ENCODE data around the gene CWF19L1.

DNA sequence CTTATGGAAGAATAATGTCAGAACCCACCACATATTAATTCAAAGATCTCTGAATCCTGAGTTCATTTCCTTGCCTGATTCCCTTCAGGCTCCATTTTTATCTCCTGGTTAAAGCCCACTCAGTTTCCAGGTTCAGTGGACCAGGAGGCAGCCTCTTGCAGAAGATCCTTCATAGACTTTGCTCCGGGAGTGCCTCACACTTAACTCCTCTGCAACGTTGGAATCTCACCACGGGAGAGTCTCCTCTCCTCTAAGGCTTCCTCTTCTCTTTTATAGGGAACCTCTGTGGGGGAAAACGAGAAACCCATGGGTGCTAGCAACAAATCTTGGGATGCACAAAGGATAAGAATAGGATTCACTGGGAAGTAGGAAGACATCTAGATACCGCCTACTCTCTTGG is 20.8 kb upstream of the CWF19L1 start:
- TF ChIP-seq EZH2phosphoT487 (IDR thresholded peaks at IDR 0.05; ENCODE audit: unreplicated experiment), result no peak
- TF ChIP-seq, protein P1, sequence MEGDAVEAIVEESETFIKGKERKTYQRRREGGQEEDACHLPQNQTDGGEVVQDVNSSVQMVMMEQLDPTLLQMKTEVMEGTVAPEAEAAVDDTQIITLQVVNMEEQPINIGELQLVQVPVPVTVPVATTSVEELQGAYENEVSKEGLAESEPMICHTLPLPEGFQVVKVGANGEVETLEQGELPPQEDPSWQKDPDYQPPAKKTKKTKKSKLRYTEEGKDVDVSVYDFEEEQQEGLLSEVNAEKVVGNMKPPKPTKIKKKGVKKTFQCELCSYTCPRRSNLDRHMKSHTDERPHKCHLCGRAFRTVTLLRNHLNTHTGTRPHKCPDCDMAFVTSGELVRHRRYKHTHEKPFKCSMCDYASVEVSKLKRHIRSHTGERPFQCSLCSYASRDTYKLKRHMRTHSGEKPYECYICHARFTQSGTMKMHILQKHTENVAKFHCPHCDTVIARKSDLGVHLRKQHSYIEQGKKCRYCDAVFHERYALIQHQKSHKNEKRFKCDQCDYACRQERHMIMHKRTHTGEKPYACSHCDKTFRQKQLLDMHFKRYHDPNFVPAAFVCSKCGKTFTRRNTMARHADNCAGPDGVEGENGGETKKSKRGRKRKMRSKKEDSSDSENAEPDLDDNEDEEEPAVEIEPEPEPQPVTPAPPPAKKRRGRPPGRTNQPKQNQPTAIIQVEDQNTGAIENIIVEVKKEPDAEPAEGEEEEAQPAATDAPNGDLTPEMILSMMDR (conservative IDR thresholded peaks at IDR 0.05; ENCODE audit: low read depth in 2 of 2), result no peak
- no peak for TF ChIP-seq CREB1 (CRISPR knock-in tag; IDR thresholded peaks at IDR 0.05; ENCODE audit: low read depth)
- TF ChIP-seq POLR2AphosphoS5 (IDR thresholded peaks at IDR 0.05; ENCODE audit: low read depth), result no peak
- TF ChIP-seq, protein P2, sequence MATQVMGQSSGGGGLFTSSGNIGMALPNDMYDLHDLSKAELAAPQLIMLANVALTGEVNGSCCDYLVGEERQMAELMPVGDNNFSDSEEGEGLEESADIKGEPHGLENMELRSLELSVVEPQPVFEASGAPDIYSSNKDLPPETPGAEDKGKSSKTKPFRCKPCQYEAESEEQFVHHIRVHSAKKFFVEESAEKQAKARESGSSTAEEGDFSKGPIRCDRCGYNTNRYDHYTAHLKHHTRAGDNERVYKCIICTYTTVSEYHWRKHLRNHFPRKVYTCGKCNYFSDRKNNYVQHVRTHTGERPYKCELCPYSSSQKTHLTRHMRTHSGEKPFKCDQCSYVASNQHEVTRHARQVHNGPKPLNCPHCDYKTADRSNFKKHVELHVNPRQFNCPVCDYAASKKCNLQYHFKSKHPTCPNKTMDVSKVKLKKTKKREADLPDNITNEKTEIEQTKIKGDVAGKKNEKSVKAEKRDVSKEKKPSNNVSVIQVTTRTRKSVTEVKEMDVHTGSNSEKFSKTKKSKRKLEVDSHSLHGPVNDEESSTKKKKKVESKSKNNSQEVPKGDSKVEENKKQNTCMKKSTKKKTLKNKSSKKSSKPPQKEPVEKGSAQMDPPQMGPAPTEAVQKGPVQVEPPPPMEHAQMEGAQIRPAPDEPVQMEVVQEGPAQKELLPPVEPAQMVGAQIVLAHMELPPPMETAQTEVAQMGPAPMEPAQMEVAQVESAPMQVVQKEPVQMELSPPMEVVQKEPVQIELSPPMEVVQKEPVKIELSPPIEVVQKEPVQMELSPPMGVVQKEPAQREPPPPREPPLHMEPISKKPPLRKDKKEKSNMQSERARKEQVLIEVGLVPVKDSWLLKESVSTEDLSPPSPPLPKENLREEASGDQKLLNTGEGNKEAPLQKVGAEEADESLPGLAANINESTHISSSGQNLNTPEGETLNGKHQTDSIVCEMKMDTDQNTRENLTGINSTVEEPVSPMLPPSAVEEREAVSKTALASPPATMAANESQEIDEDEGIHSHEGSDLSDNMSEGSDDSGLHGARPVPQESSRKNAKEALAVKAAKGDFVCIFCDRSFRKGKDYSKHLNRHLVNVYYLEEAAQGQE (IDR thresholded peaks at IDR 0.05; ENCODE audit: unreplicated experiment), result no peak
- no peak for TF ChIP-seq EZH2 (IDR thresholded peaks at IDR 0.05; ENCODE audit: low read depth, unreplicated experiment)
- no peak for TF ChIP-seq NANOG (IDR thresholded peaks at IDR 0.05; ENCODE audit: borderline replicate concordance)
- TF ChIP-seq, protein P3, sequence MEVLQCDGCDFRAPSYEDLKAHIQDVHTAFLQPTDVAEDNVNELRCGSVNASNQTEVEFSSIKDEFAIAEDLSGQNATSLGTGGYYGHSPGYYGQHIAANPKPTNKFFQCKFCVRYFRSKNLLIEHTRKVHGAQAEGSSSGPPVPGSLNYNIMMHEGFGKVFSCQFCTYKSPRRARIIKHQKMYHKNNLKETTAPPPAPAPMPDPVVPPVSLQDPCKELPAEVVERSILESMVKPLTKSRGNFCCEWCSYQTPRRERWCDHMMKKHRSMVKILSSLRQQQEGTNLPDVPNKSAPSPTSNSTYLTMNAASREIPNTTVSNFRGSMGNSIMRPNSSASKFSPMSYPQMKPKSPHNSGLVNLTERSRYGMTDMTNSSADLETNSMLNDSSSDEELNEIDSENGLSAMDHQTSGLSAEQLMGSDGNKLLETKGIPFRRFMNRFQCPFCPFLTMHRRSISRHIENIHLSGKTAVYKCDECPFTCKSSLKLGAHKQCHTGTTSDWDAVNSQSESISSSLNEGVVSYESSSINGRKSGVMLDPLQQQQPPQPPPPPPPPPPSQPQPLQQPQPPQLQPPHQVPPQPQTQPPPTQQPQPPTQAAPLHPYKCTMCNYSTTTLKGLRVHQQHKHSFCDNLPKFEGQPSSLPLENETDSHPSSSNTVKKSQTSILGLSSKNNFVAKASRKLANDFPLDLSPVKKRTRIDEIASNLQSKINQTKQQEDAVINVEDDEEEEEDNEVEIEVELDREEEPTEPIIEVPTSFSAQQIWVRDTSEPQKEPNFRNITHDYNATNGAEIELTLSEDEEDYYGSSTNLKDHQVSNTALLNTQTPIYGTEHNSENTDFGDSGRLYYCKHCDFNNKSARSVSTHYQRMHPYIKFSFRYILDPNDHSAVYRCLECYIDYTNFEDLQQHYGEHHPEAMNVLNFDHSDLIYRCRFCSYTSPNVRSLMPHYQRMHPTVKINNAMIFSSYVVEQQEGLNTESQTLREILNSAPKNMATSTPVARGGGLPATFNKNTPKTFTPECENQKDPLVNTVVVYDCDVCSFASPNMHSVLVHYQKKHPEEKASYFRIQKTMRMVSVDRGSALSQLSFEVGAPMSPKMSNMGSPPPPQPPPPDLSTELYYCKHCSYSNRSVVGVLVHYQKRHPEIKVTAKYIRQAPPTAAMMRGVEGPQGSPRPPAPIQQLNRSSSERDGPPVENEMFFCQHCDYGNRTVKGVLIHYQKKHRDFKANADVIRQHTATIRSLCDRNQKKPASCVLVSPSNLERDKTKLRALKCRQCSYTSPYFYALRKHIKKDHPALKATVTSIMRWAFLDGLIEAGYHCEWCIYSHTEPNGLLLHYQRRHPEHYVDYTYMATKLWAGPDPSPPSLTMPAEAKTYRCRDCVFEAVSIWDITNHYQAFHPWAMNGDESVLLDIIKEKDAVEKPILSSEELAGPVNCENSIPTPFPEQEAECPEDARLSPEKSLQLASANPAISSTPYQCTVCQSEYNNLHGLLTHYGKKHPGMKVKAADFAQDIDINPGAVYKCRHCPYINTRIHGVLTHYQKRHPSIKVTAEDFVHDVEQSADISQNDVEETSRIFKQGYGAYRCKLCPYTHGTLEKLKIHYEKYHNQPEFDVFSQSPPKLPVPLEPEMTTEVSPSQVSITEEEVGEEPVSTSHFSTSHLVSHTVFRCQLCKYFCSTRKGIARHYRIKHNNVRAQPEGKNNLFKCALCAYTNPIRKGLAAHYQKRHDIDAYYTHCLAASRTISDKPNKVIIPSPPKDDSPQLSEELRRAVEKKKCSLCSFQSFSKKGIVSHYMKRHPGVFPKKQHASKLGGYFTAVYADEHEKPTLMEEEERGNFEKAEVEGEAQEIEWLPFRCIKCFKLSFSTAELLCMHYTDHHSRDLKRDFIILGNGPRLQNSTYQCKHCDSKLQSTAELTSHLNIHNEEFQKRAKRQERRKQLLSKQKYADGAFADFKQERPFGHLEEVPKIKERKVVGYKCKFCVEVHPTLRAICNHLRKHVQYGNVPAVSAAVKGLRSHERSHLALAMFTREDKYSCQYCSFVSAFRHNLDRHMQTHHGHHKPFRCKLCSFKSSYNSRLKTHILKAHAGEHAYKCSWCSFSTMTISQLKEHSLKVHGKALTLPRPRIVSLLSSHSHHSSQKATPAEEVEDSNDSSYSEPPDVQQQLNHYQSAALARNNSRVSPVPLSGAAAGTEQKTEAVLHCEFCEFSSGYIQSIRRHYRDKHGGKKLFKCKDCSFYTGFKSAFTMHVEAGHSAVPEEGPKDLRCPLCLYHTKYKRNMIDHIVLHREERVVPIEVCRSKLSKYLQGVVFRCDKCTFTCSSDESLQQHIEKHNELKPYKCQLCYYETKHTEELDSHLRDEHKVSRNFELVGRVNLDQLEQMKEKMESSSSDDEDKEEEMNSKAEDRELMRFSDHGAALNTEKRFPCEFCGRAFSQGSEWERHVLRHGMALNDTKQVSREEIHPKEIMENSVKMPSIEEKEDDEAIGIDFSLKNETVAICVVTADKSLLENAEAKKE (CRISPR knock-in tag; IDR thresholded peaks at IDR 0.05), result no peak
- no peak for TF ChIP-seq JUNB (IDR thresholded peaks at IDR 0.05; ENCODE audit: unreplicated experiment)
- TF ChIP-seq ZNF114 (CRISPR knock-in tag; IDR thresholded peaks at IDR 0.05), result no peak
- TF ChIP-seq STAT1 (IDR thresholded peaks at IDR 0.05; ENCODE audit: unreplicated experiment), result no peak
- TF ChIP-seq, protein P4, sequence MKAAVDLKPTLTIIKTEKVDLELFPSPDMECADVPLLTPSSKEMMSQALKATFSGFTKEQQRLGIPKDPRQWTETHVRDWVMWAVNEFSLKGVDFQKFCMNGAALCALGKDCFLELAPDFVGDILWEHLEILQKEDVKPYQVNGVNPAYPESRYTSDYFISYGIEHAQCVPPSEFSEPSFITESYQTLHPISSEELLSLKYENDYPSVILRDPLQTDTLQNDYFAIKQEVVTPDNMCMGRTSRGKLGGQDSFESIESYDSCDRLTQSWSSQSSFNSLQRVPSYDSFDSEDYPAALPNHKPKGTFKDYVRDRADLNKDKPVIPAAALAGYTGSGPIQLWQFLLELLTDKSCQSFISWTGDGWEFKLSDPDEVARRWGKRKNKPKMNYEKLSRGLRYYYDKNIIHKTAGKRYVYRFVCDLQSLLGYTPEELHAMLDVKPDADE (IDR thresholded peaks at IDR 0.05), result no peak
- TF ChIP-seq ZNF331 (CRISPR knock-in tag; IDR thresholded peaks at IDR 0.05; ENCODE audit: low read depth), result no peak
